ENCODE measurements around the gene TSPAN16. TPM values are rescaled to one million over a fixed set of nuclear protein-coding genes. Genes with fewer than 3 reads are reported as not detected.

The TSPAN16 gene
- total and polyA plus RNA-seq, 2 of the 13 experiments (the other 11 are each of a cell fraction or from before 2014, with no cell fraction given): not detected

DNA sequence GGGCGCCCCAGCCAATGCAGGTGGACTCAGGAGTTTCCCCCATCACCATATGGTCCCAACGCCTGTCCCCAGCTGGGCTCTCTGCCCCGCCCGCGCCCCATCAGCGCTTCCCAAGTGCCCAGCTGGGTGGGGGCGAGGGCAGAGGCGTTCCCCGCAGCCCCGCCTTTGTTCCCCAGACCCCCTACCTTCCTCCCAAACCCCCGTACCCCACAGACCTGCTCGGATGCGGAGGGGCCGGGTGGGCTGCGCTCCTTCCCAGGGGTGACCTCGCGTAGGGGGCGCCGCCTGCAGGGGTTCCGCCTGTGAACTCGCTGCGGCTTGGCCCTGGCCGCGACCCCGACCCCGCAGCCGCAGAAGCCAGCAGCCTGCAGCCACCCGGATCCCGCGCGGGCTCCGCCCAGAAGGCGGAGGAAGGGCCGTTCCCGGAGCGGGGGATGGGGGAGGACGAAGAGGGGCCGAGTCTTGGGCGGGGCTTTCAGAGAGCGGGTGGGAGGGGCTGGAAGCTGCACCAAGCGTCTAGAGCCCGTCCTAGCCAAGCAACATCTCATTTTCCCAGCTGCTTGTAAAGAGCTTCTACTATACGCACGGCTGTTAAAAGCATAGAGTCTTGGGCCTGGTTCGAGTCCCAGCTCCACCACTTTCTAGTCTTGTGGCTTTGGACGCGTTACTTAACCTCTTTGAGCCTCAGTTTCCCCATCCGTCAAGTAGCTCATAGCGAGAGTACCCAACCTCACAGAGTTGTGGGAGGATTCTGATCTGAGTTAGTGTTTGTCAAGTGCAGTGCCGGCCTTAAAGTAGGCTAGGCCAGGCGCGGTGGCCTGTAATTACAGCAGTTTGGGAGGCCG, 43.5 kb downstream of the TSPAN16 start, which contains the start of gene RAB3D (continued):
- no peak for TF ChIP-seq FOSL2 (CRISPR knock-in tag; IDR thresholded peaks at IDR 0.05)
- TF ChIP-seq GZF1 (CRISPR knock-in tag; IDR thresholded peaks at IDR 0.05): no peak
- TF ChIP-seq, protein P1, sequence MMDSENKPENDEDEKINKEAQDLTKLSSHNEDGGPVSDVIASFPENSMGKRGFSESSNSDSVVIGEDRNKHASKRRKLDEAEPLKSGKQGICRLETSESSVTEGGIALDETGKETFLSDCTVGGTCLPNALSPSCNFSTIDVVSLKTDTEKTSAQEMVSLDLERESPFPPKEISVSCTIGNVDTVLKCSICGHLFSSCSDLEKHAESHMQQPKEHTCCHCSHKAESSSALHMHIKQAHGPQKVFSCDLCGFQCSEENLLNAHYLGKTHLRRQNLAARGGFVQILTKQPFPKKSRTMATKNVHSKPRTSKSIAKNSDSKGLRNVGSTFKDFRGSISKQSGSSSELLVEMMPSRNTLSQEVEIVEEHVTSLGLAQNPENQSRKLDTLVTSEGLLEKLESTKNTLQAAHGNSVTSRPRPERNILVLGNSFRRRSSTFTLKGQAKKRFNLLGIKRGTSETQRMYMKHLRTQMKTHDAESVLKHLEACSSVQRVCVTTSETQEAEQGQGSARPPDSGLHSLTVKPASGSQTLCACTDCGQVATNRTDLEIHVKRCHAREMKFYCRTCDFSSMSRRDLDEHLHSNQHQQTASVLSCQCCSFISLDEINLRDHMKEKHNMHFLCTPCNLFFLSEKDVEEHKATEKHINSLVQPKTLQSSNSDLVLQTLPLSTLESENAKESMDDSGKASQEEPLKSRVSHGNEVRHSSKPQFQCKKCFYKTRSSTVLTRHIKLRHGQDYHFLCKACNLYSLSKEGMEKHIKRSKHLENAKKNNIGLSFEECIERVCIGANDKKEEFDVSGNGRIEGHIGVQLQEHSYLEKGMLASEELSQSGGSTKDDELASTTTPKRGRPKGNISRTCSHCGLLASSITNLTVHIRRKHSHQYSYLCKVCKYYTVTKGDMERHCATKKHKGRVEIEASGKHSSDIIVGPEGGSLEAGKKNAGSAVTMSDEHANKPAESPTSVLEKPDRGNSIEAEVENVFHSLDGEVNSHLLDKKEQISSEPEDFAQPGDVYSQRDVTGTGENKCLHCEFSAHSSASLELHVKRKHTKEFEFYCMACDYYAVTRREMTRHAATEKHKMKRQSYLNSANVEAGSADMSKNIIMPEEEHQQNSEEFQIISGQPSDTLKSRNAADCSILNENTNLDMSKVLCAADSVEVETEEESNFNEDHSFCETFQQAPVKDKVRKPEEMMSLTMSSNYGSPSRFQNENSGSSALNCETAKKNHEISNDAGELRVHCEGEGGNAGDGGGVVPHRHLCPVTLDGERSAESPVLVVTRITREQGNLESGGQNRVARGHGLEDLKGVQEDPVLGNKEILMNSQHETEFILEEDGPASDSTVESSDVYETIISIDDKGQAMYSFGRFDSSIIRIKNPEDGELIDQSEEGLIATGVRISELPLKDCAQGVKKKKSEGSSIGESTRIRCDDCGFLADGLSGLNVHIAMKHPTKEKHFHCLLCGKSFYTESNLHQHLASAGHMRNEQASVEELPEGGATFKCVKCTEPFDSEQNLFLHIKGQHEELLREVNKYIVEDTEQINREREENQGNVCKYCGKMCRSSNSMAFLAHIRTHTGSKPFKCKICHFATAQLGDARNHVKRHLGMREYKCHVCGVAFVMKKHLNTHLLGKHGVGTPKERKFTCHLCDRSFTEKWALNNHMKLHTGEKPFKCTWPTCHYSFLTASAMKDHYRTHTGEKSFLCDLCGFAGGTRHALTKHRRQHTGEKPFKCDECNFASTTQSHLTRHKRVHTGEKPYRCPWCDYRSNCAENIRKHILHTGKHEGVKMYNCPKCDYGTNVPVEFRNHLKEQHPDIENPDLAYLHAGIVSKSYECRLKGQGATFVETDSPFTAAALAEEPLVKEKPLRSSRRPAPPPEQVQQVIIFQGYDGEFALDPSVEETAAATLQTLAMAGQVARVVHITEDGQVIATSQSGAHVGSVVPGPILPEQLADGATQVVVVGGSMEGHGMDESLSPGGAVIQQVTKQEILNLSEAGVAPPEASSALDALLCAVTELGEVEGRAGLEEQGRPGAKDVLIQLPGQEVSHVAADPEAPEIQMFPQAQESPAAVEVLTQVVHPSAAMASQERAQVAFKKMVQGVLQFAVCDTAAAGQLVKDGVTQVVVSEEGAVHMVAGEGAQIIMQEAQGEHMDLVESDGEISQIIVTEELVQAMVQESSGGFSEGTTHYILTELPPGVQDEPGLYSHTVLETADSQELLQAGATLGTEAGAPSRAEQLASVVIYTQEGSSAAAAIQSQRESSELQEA (CRISPR knock-in tag; IDR thresholded peaks at IDR 0.05; ENCODE audit: not compliant biosample characterization): no peak
- TF ChIP-seq SMARCC2 (IDR thresholded peaks at IDR 0.05): no peak
- TF ChIP-seq, protein P2, sequence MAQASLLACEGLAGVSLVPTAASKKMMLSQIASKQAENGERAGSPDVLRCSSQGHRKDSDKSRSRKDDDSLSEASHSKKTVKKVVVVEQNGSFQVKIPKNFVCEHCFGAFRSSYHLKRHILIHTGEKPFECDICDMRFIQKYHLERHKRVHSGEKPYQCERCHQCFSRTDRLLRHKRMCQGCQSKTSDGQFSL (CRISPR knock-in tag; IDR thresholded peaks at IDR 0.05): peak; percentile 48; the same call in 1 of the 2 replicates
- TF ChIP-seq, protein P3, sequence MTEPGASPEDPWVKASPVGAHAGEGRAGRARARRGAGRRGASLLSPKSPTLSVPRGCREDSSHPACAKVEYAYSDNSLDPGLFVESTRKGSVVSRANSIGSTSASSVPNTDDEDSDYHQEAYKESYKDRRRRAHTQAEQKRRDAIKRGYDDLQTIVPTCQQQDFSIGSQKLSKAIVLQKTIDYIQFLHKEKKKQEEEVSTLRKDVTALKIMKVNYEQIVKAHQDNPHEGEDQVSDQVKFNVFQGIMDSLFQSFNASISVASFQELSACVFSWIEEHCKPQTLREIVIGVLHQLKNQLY (CRISPR knock-in tag; IDR thresholded peaks at IDR 0.05): no peak
- TF ChIP-seq ZBTB7B (CRISPR knock-in tag; IDR thresholded peaks at IDR 0.05): peak; percentile 68
- no peak for TF ChIP-seq GPN1 (CRISPR knock-in tag; IDR thresholded peaks at IDR 0.05; ENCODE audit: borderline replicate concordance)
- TF ChIP-seq POLR2AphosphoS5 (IDR thresholded peaks at IDR 0.05; ENCODE audit: low read depth, low read length): peak; percentile 43; the same call in 1 of the 2 replicates
- TF ChIP-seq PTBP1 (IDR thresholded peaks at IDR 0.05; ENCODE audit: low read depth, low read length, poor library complexity, severe bottlenecking): no peak
- TF ChIP-seq ZNF615 (CRISPR knock-in tag; IDR thresholded peaks at IDR 0.05; ENCODE audit: borderline replicate concordance): no peak
- no peak for TF ChIP-seq CENPX (CRISPR knock-in tag; IDR thresholded peaks at IDR 0.05)
- peak; percentile 64 for TF ChIP-seq PHF8 (CRISPR knock-in tag; IDR thresholded peaks at IDR 0.05)
- TF ChIP-seq, protein P4, sequence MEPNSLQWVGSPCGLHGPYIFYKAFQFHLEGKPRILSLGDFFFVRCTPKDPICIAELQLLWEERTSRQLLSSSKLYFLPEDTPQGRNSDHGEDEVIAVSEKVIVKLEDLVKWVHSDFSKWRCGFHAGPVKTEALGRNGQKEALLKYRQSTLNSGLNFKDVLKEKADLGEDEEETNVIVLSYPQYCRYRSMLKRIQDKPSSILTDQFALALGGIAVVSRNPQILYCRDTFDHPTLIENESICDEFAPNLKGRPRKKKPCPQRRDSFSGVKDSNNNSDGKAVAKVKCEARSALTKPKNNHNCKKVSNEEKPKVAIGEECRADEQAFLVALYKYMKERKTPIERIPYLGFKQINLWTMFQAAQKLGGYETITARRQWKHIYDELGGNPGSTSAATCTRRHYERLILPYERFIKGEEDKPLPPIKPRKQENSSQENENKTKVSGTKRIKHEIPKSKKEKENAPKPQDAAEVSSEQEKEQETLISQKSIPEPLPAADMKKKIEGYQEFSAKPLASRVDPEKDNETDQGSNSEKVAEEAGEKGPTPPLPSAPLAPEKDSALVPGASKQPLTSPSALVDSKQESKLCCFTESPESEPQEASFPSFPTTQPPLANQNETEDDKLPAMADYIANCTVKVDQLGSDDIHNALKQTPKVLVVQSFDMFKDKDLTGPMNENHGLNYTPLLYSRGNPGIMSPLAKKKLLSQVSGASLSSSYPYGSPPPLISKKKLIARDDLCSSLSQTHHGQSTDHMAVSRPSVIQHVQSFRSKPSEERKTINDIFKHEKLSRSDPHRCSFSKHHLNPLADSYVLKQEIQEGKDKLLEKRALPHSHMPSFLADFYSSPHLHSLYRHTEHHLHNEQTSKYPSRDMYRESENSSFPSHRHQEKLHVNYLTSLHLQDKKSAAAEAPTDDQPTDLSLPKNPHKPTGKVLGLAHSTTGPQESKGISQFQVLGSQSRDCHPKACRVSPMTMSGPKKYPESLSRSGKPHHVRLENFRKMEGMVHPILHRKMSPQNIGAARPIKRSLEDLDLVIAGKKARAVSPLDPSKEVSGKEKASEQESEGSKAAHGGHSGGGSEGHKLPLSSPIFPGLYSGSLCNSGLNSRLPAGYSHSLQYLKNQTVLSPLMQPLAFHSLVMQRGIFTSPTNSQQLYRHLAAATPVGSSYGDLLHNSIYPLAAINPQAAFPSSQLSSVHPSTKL (CRISPR knock-in tag; IDR thresholded peaks at IDR 0.05): peak; percentile 23; the same call in 1 of the 2 replicates
- peak; percentile 90 for TF ChIP-seq SP5 (CRISPR knock-in tag; IDR thresholded peaks at IDR 0.05; ENCODE audit: borderline replicate concordance, low read depth)
